ENCODE data around the gene MTFMT. TPM values are rescaled to one million over a fixed set of nuclear protein-coding genes. Genes with fewer than 3 reads are reported as not detected.

Gene MTFMT
- total and polyA plus RNA-seq, 2 of the 13 experiments (the other 11 are each of a cell fraction or from before 2014, with no cell fraction given), result 9.9 to 23.2 TPM

GRCh38 chr15:65044724-65045481, 15.5 kb upstream of the MTFMT start, which contains the start of gene SLC51B (continued):
- TF ChIP-seq RERE (CRISPR knock-in tag; IDR thresholded peaks at IDR 0.05; ENCODE audit: low read depth) (no peak; the same call in 1 of the 2 replicates), SP140L (CRISPR knock-in tag; IDR thresholded peaks at IDR 0.05; ENCODE audit: borderline replicate concordance) (no peak), ZMYM4 (CRISPR knock-in tag; IDR thresholded peaks at IDR 0.05) (peak; percentile 79), ZNF772 (CRISPR knock-in tag; IDR thresholded peaks at IDR 0.05) (peak; percentile 86), SUZ12 (IDR thresholded peaks at IDR 0.05; ENCODE audit: low read depth, low read length) (no peak), MLXIP (CRISPR knock-in tag; IDR thresholded peaks at IDR 0.05; ENCODE audit: borderline replicate concordance) (no peak), PHF21A (CRISPR knock-in tag; IDR thresholded peaks at IDR 0.05) (peak; percentile 98), ZNF816 (CRISPR knock-in tag; IDR thresholded peaks at IDR 0.05; ENCODE audit: borderline replicate concordance) (no peak), FOXA3 (CRISPR knock-in tag; IDR thresholded peaks at IDR 0.05) (peak; percentile 91), FOXK1 (CRISPR knock-in tag; IDR thresholded peaks at IDR 0.05; ENCODE audit: borderline replicate concordance, low read depth) (peak; percentile 69; the same call in 1 of the 2 replicates), HDAC2 (CRISPR knock-in tag; IDR thresholded peaks at IDR 0.05) (peak; percentile 86), ZNF691 (CRISPR knock-in tag; IDR thresholded peaks at IDR 0.05; ENCODE audit: borderline replicate concordance, low read depth) (peak; percentile 76), NR2C2 (CRISPR knock-in tag; IDR thresholded peaks at IDR 0.05; ENCODE audit: borderline replicate concordance) (peak; percentile 86), ZNF788 (CRISPR knock-in tag; IDR thresholded peaks at IDR 0.05; ENCODE audit: borderline replicate concordance) (peak; percentile 87; the same call in 1 of the 2 replicates), PHF20 (CRISPR knock-in tag; IDR thresholded peaks at IDR 0.05) (peak; percentile 38; the same call in 1 of the 2 replicates), THAP11 (CRISPR knock-in tag; IDR thresholded peaks at IDR 0.05) (peak; percentile 73), KDM5B (CRISPR knock-in tag; IDR thresholded peaks at IDR 0.05; ENCODE audit: borderline replicate concordance) (peak; percentile 50; the same call in 1 of the 2 replicates), ZNF580 (CRISPR knock-in tag; IDR thresholded peaks at IDR 0.05; ENCODE audit: borderline replicate concordance, low read depth) (0 out of 2 replicates have a peak, but pooled peaks have one; percentile 57), ELF3 (CRISPR knock-in tag; IDR thresholded peaks at IDR 0.05) (peak; percentile 72), ZKSCAN5 (CRISPR knock-in tag; IDR thresholded peaks at IDR 0.05) (no peak)
